ENCODE data around the gene BABAM1.
"Not testable (repeated sequence)": the region's sequence is repeated elsewhere in the genome, so short reads cannot be mapped to it uniquely, and the experiment has no call there.

The BABAM1 gene

GRCh38 chr19:17275441-17276175, 8.4 kb downstream of the BABAM1 start:
- no peak for DNase-seq

- DNase-seq: no peak
Observed at GRCh38 chr19:17279436-17279835, 12.2 kb downstream of the BABAM1 start.

- DNase-seq: no peak
Observed at GRCh38 chr19:17281391-17282304, 14.4 kb downstream of the BABAM1 start, which contains the start of gene ANKLE1. Gene ANKLE1, plus strand, starts transcription at chr19:17281901. Its CDS starts 20 bp downstream, at chr19:17281921.

GRCh38 chr19:17282488-17283125, 15.4 kb downstream of the BABAM1 start:
- peak; percentile 52 for DNase-seq

GRCh38 chr19:17283504-17283996, 16.3 kb downstream of the BABAM1 start:
- DNase-seq: no peak

- DNase-seq: no peak
Observed at GRCh38 chr19:17285415-17286135, 18.3 kb downstream of the BABAM1 start.

- no peak for DNase-seq
Observed at GRCh38 chr19:17286263-17286662, 19.0 kb downstream of the BABAM1 start.

GRCh38 chr19:17286752-17287151, 19.5 kb downstream of the BABAM1 start:
- no peak for DNase-seq

GRCh38 chr19:17289489-17289888, 22.2 kb downstream of the BABAM1 start:
- no peak for DNase-seq

- DNase-seq: no peak
Observed at GRCh38 chr19:17292301-17293074, 25.2 kb downstream of the BABAM1 start.

GRCh38 chr19:17293605-17294004, 26.4 kb downstream of the BABAM1 start:
- no peak for DNase-seq

- peak; percentile 22 for DNase-seq
Observed at GRCh38 chr19:17294051-17294891, 27.0 kb downstream of the BABAM1 start.

GRCh38 chr19:17295551-17295950, 28.3 kb downstream of the BABAM1 start:
- DNase-seq: not testable (repeated sequence)

- no peak for DNase-seq
Observed at GRCh38 chr19:17296273-17296672, 29.0 kb downstream of the BABAM1 start.

- no peak for DNase-seq
Observed at GRCh38 chr19:17296976-17297375, 29.7 kb downstream of the BABAM1 start.

- no peak for DNase-seq
Observed at GRCh38 chr19:17300992-17301619, 33.9 kb downstream of the BABAM1 start.

- DNase-seq: no peak
Observed at GRCh38 chr19:17302391-17303166, 35.3 kb downstream of the BABAM1 start.

- DNase-seq: peak; percentile 82
Observed at GRCh38 chr19:17303167-17303939, 36.1 kb downstream of the BABAM1 start, which contains the start of gene ABHD8. Gene ABHD8, minus strand, starts transcription at chr19:17303425. Its CDS starts 1,809 bp downstream, at chr19:17301616.

GRCh38 chr19:17303940-17304267, 36.7 kb downstream of the BABAM1 start:
- no peak for DNase-seq

All from NCI-H1048 (cell line).